Endodermal cell (in vitro differentiated cells): ENCODE measurements around the gene S100A1. TPM values are rescaled to one million over a fixed set of nuclear protein-coding genes. Genes with fewer than 3 reads are reported as not detected.

Experiments used
- DNase-seq: peaks from one replicate; pipeline ENCODE4 v3.0.0-alpha.2; 2017
- H3K27ac ChIP-seq: 2 replicates; pipeline ENCODE4 v1.5.1; 2013; ENCODE audit warnings: mild to moderate bottlenecking, low read depth, low read length, moderate library complexity
- H3K27me3 ChIP-seq: 2 replicates; pipeline ENCODE4 v1.6.1; 2013; ENCODE audit warnings: mild to moderate bottlenecking, low read length, moderate library complexity; ENCODE audit not compliant: insufficient read depth, control insufficient read depth, poor library complexity, severe bottlenecking
- H3K36me3 ChIP-seq: 2 replicates; pipeline ENCODE4 v1.7.0; 2013; ENCODE audit warnings: mild to moderate bottlenecking, low read length, moderate library complexity; ENCODE audit not compliant: control insufficient read depth, insufficient read depth
- H3K4me1 ChIP-seq: one replicate; pipeline ENCODE4 v1.7.0; 2013; ENCODE audit warnings: low read length; ENCODE audit not compliant: control insufficient read depth, insufficient read depth
- H3K4me3 ChIP-seq: 2 replicates; pipeline ENCODE4 v1.5.1; 2013; ENCODE audit warnings: mild to moderate bottlenecking, low read length, moderate library complexity
- H3K9ac ChIP-seq: 2 replicates; pipeline ENCODE4 v1.6.1; 2013; ENCODE audit warnings: mild to moderate bottlenecking, low read length, moderate library complexity; ENCODE audit not compliant: poor library complexity, severe bottlenecking; ENCODE audit errors: extremely low read depth
- H3K9me3 ChIP-seq: 2 replicates; pipeline ENCODE4 v1.6.1; 2013; ENCODE audit warnings: mild to moderate bottlenecking, low read length, moderate library complexity; ENCODE audit not compliant: control insufficient read depth
- H3K27ac Mint-ChIP-seq: 2 replicates; pipeline ENCODE4 v1.8.0; 2020; ENCODE audit warnings: mixed read lengths
- H3K27me3 Mint-ChIP-seq: 2 replicates; pipeline ENCODE4 v1.8.0; 2021; ENCODE audit warnings: mild to moderate bottlenecking, mixed read lengths; ENCODE audit not compliant: insufficient read depth
- H3K36me3 Mint-ChIP-seq: 2 replicates; pipeline ENCODE4 v1.8.0; 2020; ENCODE audit warnings: low read depth, mixed read lengths
- H3K4me1 Mint-ChIP-seq: 2 replicates; pipeline ENCODE4 v1.8.0; 2020; ENCODE audit warnings: mixed read lengths
- H3K4me3 Mint-ChIP-seq: 2 replicates; pipeline ENCODE4 v1.8.0; 2020; ENCODE audit warnings: mild to moderate bottlenecking, moderate library complexity, mixed read lengths
- H3K9me3 Mint-ChIP-seq: 2 replicates; pipeline ENCODE4 v1.8.0; 2020; ENCODE audit warnings: mild to moderate bottlenecking, mixed read lengths
- CTCF ChIP-seq: fragments of 200-600 bp; sonication (generic); conservative IDR thresholded peaks from 2 replicates; pipeline ENCODE4 v1.5.0; 2021; ENCODE audit warnings: antibody characterized with exemption, mild to moderate bottlenecking
- WGBS, 2 experiments: methylation state at CpG; one replicate each; pipeline versions ENCODE4 v1.1.5 to v1.1.7; 2013; ENCODE audit warnings: missing lambda C conversion rate in 2 of 2, mixed read lengths in 1 of 2; ENCODE audit not compliant: insufficient coverage in 1 of 2, insufficient read length in 1 of 2; 5-methylcytosine and 5-hydroxymethylcytosine counted together
- total RNA-seq, 2 donors: library from RNA; stranded (reverse); fragmentation: NEBNext Ultra II Directional in 1 of 2; extraction: Animal tissue kit (Norgen Biotek cat#: 25700) in 1 of 2; gene quantifications; 2 replicates in 1 of 2; 3 replicates in 1 of 2; pipeline ENCODE4 v1.2.1, GENCODE V29; 2021

Gene S100A1
- total RNA-seq, 2 donors from 2014 or later: 1.8 to 5.0 TPM

GRCh38 chr1:153610334-153610733 is 17.9 kb upstream of the S100A1 start:
- peaks cover 34% of the 10 kb centered on the region for H3K36me3 ChIP-seq
- Mint-ChIP-seq H3K27ac (peak overlapping the region; percentile 48), H3K4me1 (peaks cover 50% of the 10 kb centered on the region), H3K9me3 (no peaks in the 10 kb centered on the region), H3K27me3 (peaks cover 2% of the 10 kb centered on the region), H3K4me3 (peak overlapping the region; percentile 79), H3K36me3 (peaks cover 20% of the 10 kb centered on the region)
- DNase-seq: no peak
- no peaks in the 10 kb centered on the region for H3K9me3 ChIP-seq
- H3K9ac ChIP-seq: no peak overlapping the region
- H3K27ac ChIP-seq: no peak overlapping the region
- peak overlapping the region; percentile 97 for H3K4me3 ChIP-seq
- WGBS, 2 experiments: 60 to 66% methylated on average over 1 to 4 of the region's 4 CpGs
- H3K4me1 ChIP-seq: peaks cover 3% of the 10 kb centered on the region
- no peaks in the 10 kb centered on the region for H3K27me3 ChIP-seq
- no peak for TF ChIP-seq CTCF

GRCh38 chr1:153610811-153611301 is 17.4 kb upstream of the S100A1 start:
- 83 to 90% methylated on average over 1 to 7 of the region's 7 CpGs for WGBS, 2 experiments
- no peak overlapping the region for H3K27ac ChIP-seq
- Mint-ChIP-seq H3K4me3 (peak overlapping the region; percentile 79), H3K27ac (no peak overlapping the region), H3K36me3 (peaks cover 19% of the 10 kb centered on the region), H3K27me3 (peaks cover 2% of the 10 kb centered on the region), H3K4me1 (peaks cover 54% of the 10 kb centered on the region), H3K9me3 (no peaks in the 10 kb centered on the region)
- TF ChIP-seq CTCF: no peak
- H3K4me1 ChIP-seq: peaks cover 3% of the 10 kb centered on the region
- no peaks in the 10 kb centered on the region for H3K9me3 ChIP-seq
- peak overlapping the region; percentile 97 for H3K4me3 ChIP-seq
- H3K36me3 ChIP-seq: peaks cover 30% of the 10 kb centered on the region
- DNase-seq: no peak
- no peak overlapping the region for H3K9ac ChIP-seq
- no peaks in the 10 kb centered on the region for H3K27me3 ChIP-seq

- no peaks in the 10 kb centered on the region for H3K9me3 ChIP-seq
- H3K4me1 ChIP-seq: peaks cover 3% of the 10 kb centered on the region
- 67 to 100% methylated on average over 1 of the region's 1 CpG for WGBS, 2 experiments
- H3K36me3 ChIP-seq: peaks cover 26% of the 10 kb centered on the region
- Mint-ChIP-seq H3K36me3 (peaks cover 19% of the 10 kb centered on the region), H3K4me1 (peaks cover 59% of the 10 kb centered on the region), H3K27me3 (peaks cover 2% of the 10 kb centered on the region), H3K4me3 (peak overlapping the region; percentile 79), H3K27ac (no peak overlapping the region), H3K9me3 (no peaks in the 10 kb centered on the region)
- H3K27ac ChIP-seq: no peak overlapping the region
- H3K4me3 ChIP-seq: peak overlapping the region; percentile 97
- no peak for DNase-seq
- no peaks in the 10 kb centered on the region for H3K27me3 ChIP-seq
- H3K9ac ChIP-seq: peak overlapping the region; percentile 70
- TF ChIP-seq CTCF: no peak
Measured at GRCh38 chr1:153611356-153611755, 16.9 kb upstream of the S100A1 start.
